K562 (cell line): ENCODE measurements around the gene TMEM25. TPM values are rescaled to one million over a fixed set of nuclear protein-coding genes. Genes with fewer than 3 reads are reported as not detected.
A peak's percentile ranks its signal among the peaks of the same experiment; 100 is the strongest.

Experiments
- ATAC-seq: fragments of 200-7000 bp; cut with Tn5 transposase; 3 replicates; pipeline ENCODE4 v1.9.1; 2020; ENCODE audit warnings: moderate library complexity
- BruUV-seq: library from RNA; stranded (reverse); fragments of 400-500 nt; replicated peaks from 2 replicates; lab custom pipeline; 2021; lab: Mats Ljungman, UMichigan
- CTCF ChIA-PET: fragments of 300-600 bp; formaldehyde crosslinking; extraction: SDS; loops from one replicate; lab custom pipeline; 2021; ENCODE audit warnings: low intra/inter-chr PET ratio; lab: Yijun Ruan, JAX
- POLR2A ChIA-PET: fragments of 300-600, 350-650 bp; sonication (Branson Sonifier 250); formaldehyde crosslinking; extraction: SDS; loops from one replicate; lab custom pipeline; 2021; ENCODE audit warnings: antibody characterized with exemption, inconsistent platforms; lab: Yijun Ruan, JAX
- DNase-seq, 4 experiments: peaks; one replicate each; pipeline versions ENCODE4 v3.0.0 to v3.0.0-alpha.2; 2011 to 2018; ENCODE audit warnings: low spot score in 3 of 4, mixed read lengths in 3 of 4; ENCODE audit errors: extremely low read depth in 1 of 4
- FAIRE-seq: peaks from 2 replicates; lab custom pipeline; 2011; peaks lifted over from hg19 to GRCh38; lab: Jason Lieb, UNC
- H2AFZ ChIP-seq: 2 replicates; pipeline ENCODE4 v1.6.0; 2011; ENCODE audit warnings: low read depth, low read length, control low read depth, inconsistent platforms
- H3K27ac ChIP-seq: fragments of 200-600 bp; 3 replicates; pipeline ENCODE4 v1.8.0; 2011; ENCODE audit warnings: low read depth, mild to moderate bottlenecking, control low read depth, inconsistent platforms, low read length, moderate library complexity, mixed read lengths; ENCODE audit errors: extremely low read depth
- H3K27me3 ChIP-seq, 2 experiments: fragments of 300-600 bp in 1 of 2; 2 replicates in 1 of 2; 3 replicates in 1 of 2; pipeline versions ENCODE4 v1.6.0 to v1.8.0; 2011; ENCODE audit warnings: inconsistent platforms in 2 of 2, low read length in 2 of 2, mild to moderate bottlenecking in 1 of 2, mixed read lengths in 1 of 2, moderate library complexity in 1 of 2; ENCODE audit not compliant: control insufficient read depth in 2 of 2, insufficient read depth in 2 of 2
- H3K36me3 ChIP-seq: fragments of 300-600 bp; 3 replicates; pipeline ENCODE4 v1.8.0; 2011; ENCODE audit warnings: mild to moderate bottlenecking, low read length, inconsistent platforms; ENCODE audit not compliant: control insufficient read depth, insufficient read depth
- H3K4me1 ChIP-seq, 2 experiments: fragments of 200-600 bp in 1 of 2; replicated peaks in 1 of 2; 2 replicates in 1 of 2; 3 replicates in 1 of 2; pipeline versions ENCODE4 v1.5.1 to v1.8.0; 2011; ENCODE audit warnings: inconsistent platforms in 2 of 2, low read length in 2 of 2, mild to moderate bottlenecking in 1 of 2, mixed read lengths in 1 of 2, moderate library complexity in 1 of 2; ENCODE audit not compliant: control insufficient read depth in 2 of 2, insufficient read depth in 2 of 2
- H3K4me2 ChIP-seq: 2 replicates; pipeline ENCODE4 v1.6.1; 2011; ENCODE audit warnings: low read length, control low read depth, inconsistent platforms, mixed read lengths; ENCODE audit not compliant: insufficient read depth
- H3K4me3 ChIP-seq: fragments of 200-600 bp; sonication (generic), shearing (Covaris generic); 2 replicates; pipeline ENCODE4 v1.5.1; 2016; ENCODE audit warnings: control low read depth, inconsistent platforms
- H3K79me2 ChIP-seq: fragments of 200-600 bp; 3 replicates; pipeline ENCODE4 v1.8.0; 2011; ENCODE audit warnings: low read length, inconsistent platforms; ENCODE audit not compliant: control insufficient read depth, insufficient read depth
- H3K9ac ChIP-seq, 2 experiments: 2 replicates each; pipeline versions ENCODE4 v1.6.0 to v1.6.1; 2011; ENCODE audit warnings: low read depth in 2 of 2, low read length in 2 of 2, control low read depth in 1 of 2, inconsistent platforms in 1 of 2, mild to moderate bottlenecking in 1 of 2, mixed read lengths in 1 of 2; ENCODE audit not compliant: insufficient read depth in 1 of 2
- H3K9me1 ChIP-seq: one replicate; pipeline ENCODE4 v1.6.0; 2011; ENCODE audit warnings: inconsistent platforms, mild to moderate bottlenecking, low read length, moderate library complexity; ENCODE audit not compliant: control insufficient read depth, insufficient read depth
- H3K9me3 ChIP-seq: replicated peaks from 2 replicates; pipeline ENCODE4 v1.5.1; 2011; ENCODE audit warnings: low read depth, low read length, inconsistent platforms; ENCODE audit not compliant: control insufficient read depth, insufficient read depth
- H4K20me1 ChIP-seq: replicated peaks from 2 replicates; pipeline ENCODE4 v1.6.1; 2011; ENCODE audit warnings: low read length, inconsistent platforms, mixed read lengths; ENCODE audit not compliant: control insufficient read depth, insufficient read depth
- GABPB1 ChIP-seq: sonication (generic); formaldehyde crosslinking; IDR thresholded peaks from 2 replicates; pipeline ENCODE4 v1.8.0; 2022; ENCODE audit warnings: mild to moderate bottlenecking, missing genetic modification reagents
- KDM5B ChIP-seq: fragments of 200-600 bp; sonication (generic); IDR thresholded peaks from 2 replicates; pipeline ENCODE4 v1.6.1; 2012; ENCODE audit warnings: low read depth, mild to moderate bottlenecking, moderate library complexity, low read length, control low read depth, inconsistent platforms; ENCODE audit not compliant: insufficient replicate concordance
- NCOA1 ChIP-seq: fragments of 450-650 bp; IDR thresholded peaks from 2 replicates; pipeline ENCODE4 v1.6.1; 2016; ENCODE audit warnings: low read depth
- PREB ChIP-seq: sonication (generic); formaldehyde crosslinking; IDR thresholded peaks from 2 replicates; pipeline ENCODE4 v1.8.1; 2023; ENCODE audit warnings: mild to moderate bottlenecking, missing genetic modification reagents
- ZNF668 ChIP-seq: fragments of 250-450 bp; sonication (Bioruptor Pico); IDR thresholded peaks from 2 replicates; pipeline ENCODE4 v1.8.0; 2022; ENCODE audit warnings: mild to moderate bottlenecking, inconsistent platforms
- WGBS: fragments of 100-300 bp; shearing (Covaris generic); methylation state at CpG from one replicate; pipeline ENCODE4 v1.1.6; 2016; ENCODE audit warnings: low coverage, mixed read lengths; ENCODE audit not compliant: insufficient coverage; ENCODE audit errors: missing lambda C conversion rate; 5-methylcytosine and 5-hydroxymethylcytosine counted together
- in situ Hi-C: fragments of 300-500 bp; cut with MboI; formaldehyde crosslinking; loops from 4 replicates; pipeline ENCODE4 v1.15.0; 2018; ENCODE audit warnings: inconsistent platforms, mixed read lengths
- intact Hi-C: fragments of 100-400 bp; cut with micrococcal nuclease; formaldehyde crosslinking; loops from 2 replicates; pipeline ENCODE4 v1.14.2; 2022
- polyA plus RNA-seq, 8 experiments: library from polyadenylated mRNA; depleted of rRNA in 4 of 8; stranded (reverse) in 5 of 8; unstranded in 3 of 8; fragments of >200 nt; fragmentation: Nextera tagmentation in 2 of 8; fragmentation: Illumina TruSeq in 1 of 8; extraction: Ambion mirVana in 2 of 8; extraction: Trizol in 1 of 8; gene quantifications; 2 replicates each; pipeline versions ENCODE4 v1.2.1 to v1.2.3, GENCODE V29; 2011 to 2014; ENCODE audit warnings: inconsistent platforms in 1 of 8, missing spikeins in 1 of 8
- total RNA-seq, 7 experiments: library from RNA; depleted of rRNA in 6 of 7; stranded (reverse); fragments of >200 nt in 6 of 7; fragmentation: Illumina TruSeq in 2 of 7; extraction: Trizol in 2 of 7; gene quantifications; 2 replicates each; pipeline versions ENCODE4 v1.2.1 to v1.2.3, GENCODE V29; 2011 to 2021; ENCODE audit warnings: low replicate concordance in 1 of 7
- TF ChIP-seq, protein P1 (sequence below), 2 experiments: IDR thresholded peaks in 1 of 2; conservative IDR thresholded peaks in 1 of 2; 2 replicates each; pipeline ENCODE4 v1.6.1; 2016; ENCODE audit warnings: low read depth in 2 of 2, mild to moderate bottlenecking in 1 of 2, missing compliant biosample characterization in 1 of 2, missing genetic modification characterization in 1 of 2, moderate library complexity in 1 of 2

Gene TMEM25
- total and polyA plus RNA-seq, 9 of the 15 experiments (the other 6 are each of a cell fraction or from before 2014, with no cell fraction given), result 0.34 to 3.8 (median 2.0) TPM

GRCh38 chr11:118565051-118565450 lies 34.1 kb downstream of the TMEM25 start:
- in situ Hi-C loops (no loop called here), intact Hi-C loops (loop anchor here (5.0 to 10.0 kb wide), 4 partner anchors 33 to 268 kb away; partner anchors contain the start of genes ATP5MG and TMEM25)
- Histone ChIP-seq H3K27me3 (no peaks in the 10 kb centered on the region), H3K4me3 (no peak overlapping the region), H3K27ac (no peak overlapping the region), H4K20me1 (no peaks in the 10 kb centered on the region), H2AFZ (peak overlapping the region; percentile 66; the same call in 1 of the 2 replicates), H3K4me1 (peaks cover 0 to 5% of the 10 kb centered on the region in 2 experiments), H3K9me1 (no peaks in the 10 kb centered on the region), H3K9me3 (no peaks in the 10 kb centered on the region), H3K36me3 (no peaks in the 10 kb centered on the region), H3K9ac (peak overlapping the region; percentile 19 to 69; a peak in 2 of 4 replicates), H3K79me2 (no peaks in the 10 kb centered on the region; the same call in 2 of the 3 replicates), H3K4me2 (peak overlapping the region; percentile 74)
- 63% methylated on average over 5 of the region's 5 CpGs for WGBS
- ChIA-PET POLR2A (no interaction called here), CTCF (interaction anchor here (0.6 kb wide), 1 partner anchor 1802 kb away, joined by 3 read pairs; no protein-coding TSS in a partner anchor)
- ATAC-seq (no peak), DNase-seq (no peak), FAIRE-seq (no peak)
- TF ChIP-seq PREB (CRISPR knock-in tag), result no peak
- no peak for TF ChIP-seq ZNF668 (CRISPR knock-in tag)
- no peak for TF ChIP-seq NCOA1
- no peak for TF ChIP-seq GABPB1 (CRISPR knock-in tag)
- no peak for TF ChIP-seq KDM5B
- TF ChIP-seq, protein P1, sequence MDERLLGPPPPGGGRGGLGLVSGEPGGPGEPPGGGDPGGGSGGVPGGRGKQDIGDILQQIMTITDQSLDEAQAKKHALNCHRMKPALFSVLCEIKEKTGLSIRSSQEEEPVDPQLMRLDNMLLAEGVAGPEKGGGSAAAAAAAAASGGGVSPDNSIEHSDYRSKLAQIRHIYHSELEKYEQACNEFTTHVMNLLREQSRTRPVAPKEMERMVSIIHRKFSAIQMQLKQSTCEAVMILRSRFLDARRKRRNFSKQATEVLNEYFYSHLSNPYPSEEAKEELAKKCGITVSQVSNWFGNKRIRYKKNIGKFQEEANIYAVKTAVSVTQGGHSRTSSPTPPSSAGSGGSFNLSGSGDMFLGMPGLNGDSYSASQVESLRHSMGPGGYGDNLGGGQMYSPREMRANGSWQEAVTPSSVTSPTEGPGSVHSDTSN (CRISPR knock-in tag; IDR thresholded peaks at IDR 0.05; ENCODE audit: low read depth), result no peak
- TF ChIP-seq, protein P1 (tag; conservative IDR thresholded peaks at IDR 0.05; ENCODE audit: low read depth), result 0 out of 2 replicates have a peak, but pooled peaks have one; percentile 44
- no TSS peak for BruUV-seq
